GM12891 (cell line): ENCODE data around the gene ESRP2.

Experiments used
- POLR2A ChIP-seq: IDR thresholded peaks from 2 replicates; pipeline ENCODE4 v1.6.1; 2011; ENCODE audit warnings: low read depth, low read length, control low read depth
- POLR2AphosphoS5 ChIP-seq: IDR thresholded peaks from 2 replicates; pipeline ENCODE4 v1.6.1; 2011; ENCODE audit warnings: low read depth, low read length, control low read depth
- TAF1 ChIP-seq: IDR thresholded peaks from 2 replicates; pipeline ENCODE4 v1.6.1; 2011; ENCODE audit warnings: low read depth, low read length, control low read depth

- TF ChIP-seq POLR2AphosphoS5 (no peak), POLR2A (no peak), TAF1 (no peak)
Observed at GRCh38 chr16:68223072-68223471, 12.9 kb downstream of the ESRP2 start.
